MM.1S (cell line): Measurements from ENCODE around the gene MEP1A.

Source experiments
- DNase-seq: peaks from one replicate; pipeline ENCODE4 v3.0.0-alpha.2; 2015
- H2AFZ ChIP-seq: fragments of 300-600 bp; sonication (generic); 2 replicates; pipeline ENCODE4 v1.6.0; 2016; ENCODE audit warnings: antibody characterized with exemption, low read length
- H3F3A ChIP-seq: fragments of 300-600 bp; sonication (generic); 2 replicates; pipeline ENCODE4 v1.6.1; 2016; ENCODE audit warnings: mild to moderate bottlenecking, antibody characterized with exemption, low read length, moderate library complexity, mixed read lengths; ENCODE audit not compliant: insufficient read depth
- H3K27ac ChIP-seq: fragments of 300-600 bp; sonication (generic); 2 replicates; pipeline ENCODE4 v1.5.1; 2016; ENCODE audit warnings: mild to moderate bottlenecking, low read length
- H3K27me3 ChIP-seq: fragments of 300-600 bp; sonication (generic); replicated peaks from 2 replicates; pipeline ENCODE4 v1.6.0; 2016; ENCODE audit warnings: low read length; ENCODE audit not compliant: insufficient read depth
- H3K36me3 ChIP-seq: fragments of 300-600 bp; sonication (generic); replicated peaks from 2 replicates; pipeline ENCODE4 v1.6.1; 2016; ENCODE audit warnings: mild to moderate bottlenecking, low read length, mixed read lengths; ENCODE audit not compliant: insufficient read depth
- H3K4me1 ChIP-seq: fragments of 300-600 bp; sonication (generic); 2 replicates; pipeline ENCODE4 v1.6.1; 2016; ENCODE audit warnings: low read length, mixed read lengths
- H3K4me2 ChIP-seq: fragments of 300-600 bp; sonication (generic); 2 replicates; pipeline ENCODE4 v1.6.0; 2016; ENCODE audit warnings: low read depth, low read length
- H3K4me3 ChIP-seq: fragments of 300-600 bp; sonication (generic); 2 replicates; pipeline ENCODE4 v1.5.1; 2016; ENCODE audit warnings: low read length, mixed read lengths
- H3K79me2 ChIP-seq: fragments of 300-600 bp; sonication (generic); 2 replicates; pipeline ENCODE4 v1.6.1; 2016; ENCODE audit warnings: mixed run types, low read length, mixed read lengths
- H3K9ac ChIP-seq: fragments of 300-600 bp; sonication (generic); 2 replicates; pipeline ENCODE4 v1.6.1; 2016; ENCODE audit warnings: low read length, mixed read lengths
- H3K9me2 ChIP-seq: fragments of 300-600 bp; sonication (generic); replicated peaks from 2 replicates; pipeline ENCODE4 v1.6.1; 2016; ENCODE audit warnings: mild to moderate bottlenecking, low read length, mixed read lengths; ENCODE audit not compliant: insufficient read depth
- H3K9me3 ChIP-seq: fragments of 300-600 bp; sonication (generic); replicated peaks from 2 replicates; pipeline ENCODE4 v1.6.1; 2016; ENCODE audit warnings: mild to moderate bottlenecking, low read length, mixed read lengths; ENCODE audit not compliant: insufficient read depth
- H4K20me1 ChIP-seq: fragments of 300-600 bp; sonication (generic); 2 replicates; pipeline ENCODE4 v1.6.1; 2016; ENCODE audit warnings: mild to moderate bottlenecking, low read length, moderate library complexity, mixed read lengths; ENCODE audit not compliant: insufficient read depth
- EZH2 ChIP-seq: fragments of 300-600 bp; sonication (generic); optimal IDR thresholded peaks from 2 replicates; pipeline ENCODE3; 2017; ENCODE audit warnings: low read depth, mild to moderate bottlenecking, antibody characterized with exemption, low read length, mixed read lengths
- EZH2phosphoT487 ChIP-seq: fragments of 300-600 bp; sonication (generic); IDR thresholded peaks from 2 replicates; pipeline ENCODE4 v1.6.1; 2018; ENCODE audit warnings: antibody characterized with exemption, low read length
- TF ChIP-seq, protein P1 (sequence below): fragments of 300-600 bp; sonication (generic); IDR thresholded peaks from 2 replicates; pipeline ENCODE4 v1.5.1; 2016; ENCODE audit warnings: antibody characterized with exemption, low read length, mixed read lengths

The MEP1A gene

DNA sequence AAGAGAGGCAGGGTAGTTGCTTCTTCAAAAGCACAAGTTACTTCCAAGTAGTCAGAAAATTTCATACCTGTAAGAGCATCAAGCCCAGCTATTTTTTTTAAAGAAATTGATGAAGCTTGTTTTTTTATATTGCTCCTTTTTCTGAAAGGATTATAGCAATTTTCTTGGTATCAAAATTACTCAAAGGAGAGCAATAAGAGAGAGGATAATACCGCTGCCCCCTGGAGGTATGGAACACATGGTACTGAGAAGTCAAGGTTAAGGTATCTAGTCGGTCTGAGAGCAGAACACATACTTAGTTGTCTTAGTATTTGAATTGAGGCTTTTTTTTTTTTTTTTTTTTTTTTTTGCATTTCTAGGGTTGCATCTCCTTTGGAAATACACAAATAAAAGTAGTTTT, 69.2 kb downstream of the MEP1A start:
- Histone ChIP-seq H3K4me2 (no peak overlapping the region), H3K9me2 (no peaks in the 10 kb centered on the region), H3K79me2 (no peaks in the 10 kb centered on the region)

DNA sequence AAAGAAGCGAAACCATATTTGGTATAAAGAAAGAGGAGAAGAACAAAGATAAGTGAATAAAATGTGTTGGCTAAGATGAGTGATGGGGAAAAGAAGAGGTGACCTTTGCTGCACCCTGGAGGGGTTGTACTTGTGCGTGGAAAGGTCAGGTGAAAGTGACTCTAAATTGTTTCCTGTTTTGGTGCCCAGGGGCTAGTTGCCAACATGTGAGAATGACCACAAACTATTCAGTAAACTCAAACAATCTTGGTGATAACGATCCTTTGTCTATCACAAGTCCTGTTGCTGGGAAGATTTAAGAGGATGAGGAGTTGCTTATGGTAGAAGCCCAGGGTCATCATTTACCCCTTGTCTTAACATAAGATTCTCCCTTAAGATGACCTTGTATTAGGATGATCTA, 70.6 kb downstream of the MEP1A start:
- Histone ChIP-seq H3K9ac (no peak overlapping the region), H3K9me3 (no peaks in the 10 kb centered on the region), H3F3A (no peaks in the 10 kb centered on the region), H3K79me2 (no peaks in the 10 kb centered on the region), H3K4me1 (no peaks in the 10 kb centered on the region), H2AFZ (no peak overlapping the region), H3K9me2 (no peaks in the 10 kb centered on the region), H3K36me3 (no peaks in the 10 kb centered on the region), H3K27ac (no peak overlapping the region), H3K4me3 (no peak overlapping the region), H3K4me2 (no peak overlapping the region), H3K27me3 (no peaks in the 10 kb centered on the region), H4K20me1 (no peaks in the 10 kb centered on the region)
- TF ChIP-seq EZH2phosphoT487 = no peak
- no peak for TF ChIP-seq EZH2
- TF ChIP-seq, protein P1, sequence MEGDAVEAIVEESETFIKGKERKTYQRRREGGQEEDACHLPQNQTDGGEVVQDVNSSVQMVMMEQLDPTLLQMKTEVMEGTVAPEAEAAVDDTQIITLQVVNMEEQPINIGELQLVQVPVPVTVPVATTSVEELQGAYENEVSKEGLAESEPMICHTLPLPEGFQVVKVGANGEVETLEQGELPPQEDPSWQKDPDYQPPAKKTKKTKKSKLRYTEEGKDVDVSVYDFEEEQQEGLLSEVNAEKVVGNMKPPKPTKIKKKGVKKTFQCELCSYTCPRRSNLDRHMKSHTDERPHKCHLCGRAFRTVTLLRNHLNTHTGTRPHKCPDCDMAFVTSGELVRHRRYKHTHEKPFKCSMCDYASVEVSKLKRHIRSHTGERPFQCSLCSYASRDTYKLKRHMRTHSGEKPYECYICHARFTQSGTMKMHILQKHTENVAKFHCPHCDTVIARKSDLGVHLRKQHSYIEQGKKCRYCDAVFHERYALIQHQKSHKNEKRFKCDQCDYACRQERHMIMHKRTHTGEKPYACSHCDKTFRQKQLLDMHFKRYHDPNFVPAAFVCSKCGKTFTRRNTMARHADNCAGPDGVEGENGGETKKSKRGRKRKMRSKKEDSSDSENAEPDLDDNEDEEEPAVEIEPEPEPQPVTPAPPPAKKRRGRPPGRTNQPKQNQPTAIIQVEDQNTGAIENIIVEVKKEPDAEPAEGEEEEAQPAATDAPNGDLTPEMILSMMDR = no peak
- DNase-seq = no peak

More for the DNA sequence above, 69.2 kb downstream of the MEP1A start:
- DNase-seq = no peak
- H4K20me1 ChIP-seq = no peaks in the 10 kb centered on the region
- no peaks in the 10 kb centered on the region for H3K36me3 ChIP-seq
- H3K9me3 ChIP-seq = no peaks in the 10 kb centered on the region
- no peaks in the 10 kb centered on the region for H3K27me3 ChIP-seq
- no peak overlapping the region for H3K4me3 ChIP-seq
- TF ChIP-seq EZH2phosphoT487 (no peak), EZH2 (no peak)
- TF ChIP-seq, protein P1 = no peak
- no peak overlapping the region for H3K9ac ChIP-seq
- H3K27ac ChIP-seq = no peak overlapping the region
- H2AFZ ChIP-seq = no peak overlapping the region
- H3F3A ChIP-seq = no peaks in the 10 kb centered on the region
- H3K4me1 ChIP-seq = no peaks in the 10 kb centered on the region

DNA sequence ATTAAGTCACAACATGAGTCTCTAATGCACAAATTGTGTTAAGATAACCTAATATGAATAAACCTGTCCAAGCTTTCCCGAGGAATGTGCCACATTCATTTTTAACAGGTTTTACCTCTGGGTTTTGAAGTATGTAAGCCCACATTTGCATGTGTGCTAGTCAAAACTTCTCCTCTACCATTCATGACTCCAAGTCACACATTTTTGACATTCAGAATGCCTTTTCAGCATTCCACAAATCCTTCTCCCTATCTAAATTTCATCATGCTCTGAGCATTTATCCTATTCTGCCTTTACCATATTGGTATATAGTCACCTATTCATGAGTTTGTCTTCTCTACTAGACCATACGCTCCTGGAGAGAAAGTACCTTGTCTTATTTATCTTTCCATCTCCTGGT, 72.0 kb downstream of the MEP1A start:
- Histone ChIP-seq H2AFZ (no peak overlapping the region), H4K20me1 (no peaks in the 10 kb centered on the region), H3K27ac (no peak overlapping the region), H3K4me2 (no peak overlapping the region), H3K4me1 (no peaks in the 10 kb centered on the region), H3K27me3 (no peaks in the 10 kb centered on the region), H3K79me2 (no peaks in the 10 kb centered on the region), H3K4me3 (no peak overlapping the region), H3K9ac (no peak overlapping the region), H3K36me3 (no peaks in the 10 kb centered on the region), H3K9me3 (no peaks in the 10 kb centered on the region), H3K9me2 (no peaks in the 10 kb centered on the region), H3F3A (no peaks in the 10 kb centered on the region)
- TF ChIP-seq, protein P1 = no peak
- TF ChIP-seq EZH2phosphoT487 (no peak), EZH2 (no peak)
- DNase-seq = no peak
